Mesenchymal stem cell (in vitro differentiated cells and primary cell): ENCODE measurements around the gene GGT7.

Source experiments
- DNase-seq: peaks from one replicate; pipeline ENCODE4 v3.0.0-alpha.2; 2013
- H2AFZ ChIP-seq: one replicate; pipeline ENCODE4 v1.6.1; 2013; ENCODE audit warnings: low read depth, mild to moderate bottlenecking, control low read depth, inconsistent platforms, low read length, moderate library complexity
- H2AK5ac ChIP-seq: 2 replicates; pipeline ENCODE4 v1.6.1; 2013; ENCODE audit warnings: low read length, moderate library complexity, mild to moderate bottlenecking, inconsistent platforms; ENCODE audit not compliant: severe bottlenecking
- H2BK120ac ChIP-seq: one replicate; pipeline ENCODE4 v1.6.1; 2013; ENCODE audit warnings: low read depth, mild to moderate bottlenecking, inconsistent platforms, low read length, moderate library complexity
- H2BK12ac ChIP-seq, 2 experiments: one replicate each; pipeline ENCODE4 v1.6.1; 2013; ENCODE audit warnings: inconsistent platforms in 2 of 2, low read length in 2 of 2, mild to moderate bottlenecking in 2 of 2, moderate library complexity in 2 of 2, control low read depth in 1 of 2
- H2BK15ac ChIP-seq: one replicate; pipeline ENCODE4 v1.6.1; 2013; ENCODE audit warnings: mild to moderate bottlenecking, low read depth, inconsistent platforms; ENCODE audit not compliant: poor library complexity, severe bottlenecking
- H2BK5ac ChIP-seq: 2 replicates; pipeline ENCODE4 v1.6.1; 2013; ENCODE audit warnings: low read depth, mild to moderate bottlenecking, low read length, control low read depth, inconsistent platforms; ENCODE audit not compliant: poor library complexity, severe bottlenecking
- H3K14ac ChIP-seq, 2 experiments: one replicate each; pipeline ENCODE4 v1.6.1; 2013; ENCODE audit warnings: inconsistent platforms in 2 of 2, low read length in 2 of 2, control low read depth in 1 of 2, mild to moderate bottlenecking in 1 of 2, moderate library complexity in 1 of 2
- H3K18ac ChIP-seq, 2 experiments: one replicate each; pipeline ENCODE4 v1.6.1; 2013; ENCODE audit warnings: inconsistent platforms in 2 of 2, low read length in 2 of 2, control low read depth in 1 of 2, low read depth in 1 of 2, mild to moderate bottlenecking in 1 of 2
- H3K23ac ChIP-seq, 2 experiments: one replicate each; pipeline ENCODE4 v1.6.1; 2013; ENCODE audit warnings: inconsistent platforms in 2 of 2, low read length in 2 of 2, mild to moderate bottlenecking in 2 of 2, moderate library complexity in 2 of 2, control low read depth in 1 of 2
- H3K27ac ChIP-seq: 2 replicates; pipeline ENCODE4 v1.5.1; 2013; ENCODE audit warnings: mild to moderate bottlenecking, moderate library complexity, low read length, control low read depth, inconsistent platforms; ENCODE audit not compliant: poor library complexity, severe bottlenecking
- H3K27me3 ChIP-seq, 2 experiments: 2 replicates each; pipeline versions ENCODE4 v1.6.1 to v1.7.0; 2013; ENCODE audit warnings: low read length in 2 of 2, mild to moderate bottlenecking in 2 of 2, moderate library complexity in 2 of 2, control low read depth in 1 of 2, inconsistent platforms in 1 of 2; ENCODE audit not compliant: control insufficient read depth in 1 of 2, insufficient read depth in 1 of 2
- H3K36me3 ChIP-seq, 2 experiments: 2 replicates each; pipeline versions ENCODE4 v1.6.1 to v1.7.0; 2013; ENCODE audit warnings: low read length in 2 of 2, control low read depth in 1 of 2, inconsistent platforms in 1 of 2, low read depth in 1 of 2, mild to moderate bottlenecking in 1 of 2; ENCODE audit not compliant: insufficient read depth in 2 of 2, control insufficient read depth in 1 of 2
- H3K4ac ChIP-seq, 2 experiments: one replicate each; pipeline ENCODE4 v1.6.1; 2013; ENCODE audit warnings: inconsistent platforms in 2 of 2, low read length in 2 of 2, mild to moderate bottlenecking in 2 of 2, moderate library complexity in 2 of 2, control low read depth in 1 of 2, low read depth in 1 of 2
- H3K4me1 ChIP-seq: 2 replicates; pipeline ENCODE4 v1.6.1; 2013; ENCODE audit warnings: low read depth, low read length, control low read depth; ENCODE audit not compliant: control insufficient read depth, insufficient read depth
- H3K4me2 ChIP-seq: 2 replicates; pipeline ENCODE4 v1.6.1; 2013; ENCODE audit warnings: low read length, mild to moderate bottlenecking, inconsistent platforms; ENCODE audit not compliant: poor library complexity, severe bottlenecking
- H3K4me3 ChIP-seq, 2 experiments: 2 replicates each; pipeline versions ENCODE4 v1.5.1 to v1.7.0; 2013; ENCODE audit warnings: low read length in 2 of 2, mild to moderate bottlenecking in 2 of 2, control low read depth in 1 of 2, low read depth in 1 of 2; ENCODE audit not compliant: insufficient read depth in 1 of 2
- H3K79me1 ChIP-seq: replicated peaks from 2 replicates; pipeline ENCODE4 v1.6.1; 2013; ENCODE audit warnings: mild to moderate bottlenecking, control low read depth, low read length, inconsistent platforms; ENCODE audit not compliant: poor library complexity, severe bottlenecking
- H3K9ac ChIP-seq: 2 replicates; pipeline ENCODE4 v1.7.0; 2013; ENCODE audit warnings: mild to moderate bottlenecking, low read length, moderate library complexity
- H3K9me3 ChIP-seq: 2 replicates; pipeline ENCODE4 v1.7.0; 2013; ENCODE audit warnings: mild to moderate bottlenecking, low read length; ENCODE audit not compliant: control insufficient read depth
- H4K8ac ChIP-seq: one replicate; pipeline ENCODE4 v1.6.1; 2013; ENCODE audit warnings: inconsistent platforms, mild to moderate bottlenecking, low read length, moderate library complexity
- H4K91ac ChIP-seq: one replicate; pipeline ENCODE4 v1.6.1; 2013; ENCODE audit warnings: mild to moderate bottlenecking, low read length, inconsistent platforms
- WGBS: methylation state at CpG from one replicate; pipeline ENCODE4 v1.1.7; 2013; ENCODE audit warnings: mixed read lengths; 5-methylcytosine and 5-hydroxymethylcytosine counted together

Gene GGT7

GRCh38 chr20:34887023-34887422, 14.4 kb upstream of the GGT7 start:
- H4K91ac ChIP-seq = no peak overlapping the region
- H2AFZ ChIP-seq = no peak overlapping the region
- no peak overlapping the region for H3K9ac ChIP-seq
- H3K9me3 ChIP-seq = no peaks in the 10 kb centered on the region
- peaks cover 7 to 49% of the 10 kb centered on the region in 2 experiments for H3K36me3 ChIP-seq
- no peak overlapping the region for H3K4ac ChIP-seq
- H3K4me3 ChIP-seq = no peak overlapping the region
- H3K27ac ChIP-seq = no peak overlapping the region
- H3K4me1 ChIP-seq = no peaks in the 10 kb centered on the region
- no peaks in the 10 kb centered on the region for H3K27me3 ChIP-seq
- no peak overlapping the region for H3K4me2 ChIP-seq
- no peak overlapping the region for H2BK15ac ChIP-seq
- WGBS = 78% methylated on average over 3 of the region's 3 CpGs
- no peak overlapping the region for H2AK5ac ChIP-seq
- no peak for DNase-seq
- H2BK5ac ChIP-seq = no peak overlapping the region
- no peak overlapping the region for H2BK12ac ChIP-seq
- no peak overlapping the region for H3K23ac ChIP-seq
- no peak overlapping the region for H3K18ac ChIP-seq
- peaks cover 5% of the 10 kb centered on the region for H3K79me1 ChIP-seq
- no peak overlapping the region for H3K14ac ChIP-seq
- H2BK120ac ChIP-seq = no peak overlapping the region
- H4K8ac ChIP-seq = no peak overlapping the region

GRCh38 chr20:34886122-34886521, 13.5 kb upstream of the GGT7 start:
- Histone ChIP-seq H2BK120ac (no peak overlapping the region), H3K4me2 (no peak overlapping the region), H3K79me1 (peaks cover 4% of the 10 kb centered on the region), H2BK5ac (no peak overlapping the region), H4K91ac (no peak overlapping the region), H3K14ac (no peak overlapping the region), H3K4me3 (no peak overlapping the region), H3K9me3 (no peaks in the 10 kb centered on the region), H2BK15ac (no peak overlapping the region), H3K4ac (no peak overlapping the region), H3K27ac (no peak overlapping the region), H2BK12ac (no peak overlapping the region), H3K4me1 (no peaks in the 10 kb centered on the region), H2AFZ (no peak overlapping the region), H3K9ac (no peak overlapping the region), H3K23ac (no peak overlapping the region), H3K18ac (no peak overlapping the region), H4K8ac (no peak overlapping the region), H2AK5ac (no peak overlapping the region), H3K36me3 (peaks cover 7 to 49% of the 10 kb centered on the region in 2 experiments), H3K27me3 (no peaks in the 10 kb centered on the region)
- WGBS = 100% methylated on average over 1 of the region's 3 CpGs
- DNase-seq = no peak

- H3K27ac ChIP-seq = no peak overlapping the region
- H3K36me3 ChIP-seq = peaks cover 7 to 46% of the 10 kb centered on the region in 2 experiments
- no peaks in the 10 kb centered on the region for H3K27me3 ChIP-seq
- H2BK15ac ChIP-seq = no peak overlapping the region
- no peak overlapping the region for H4K91ac ChIP-seq
- no peak overlapping the region for H2AFZ ChIP-seq
- H2AK5ac ChIP-seq = no peak overlapping the region
- peaks cover 2% of the 10 kb centered on the region for H3K4me1 ChIP-seq
- H2BK12ac ChIP-seq = no peak overlapping the region
- H3K4me2 ChIP-seq = no peak overlapping the region
- no peak overlapping the region for H3K14ac ChIP-seq
- WGBS = 88% methylated on average over 1 of the region's 1 CpG
- no peak overlapping the region for H2BK5ac ChIP-seq
- H3K23ac ChIP-seq = no peak overlapping the region
- H3K4me3 ChIP-seq = no peak overlapping the region
- H4K8ac ChIP-seq = no peak overlapping the region
- no peak overlapping the region for H3K4ac ChIP-seq
- no peaks in the 10 kb centered on the region for H3K9me3 ChIP-seq
- no peak overlapping the region for H3K9ac ChIP-seq
- peaks cover 6% of the 10 kb centered on the region for H3K79me1 ChIP-seq
- H2BK120ac ChIP-seq = no peak overlapping the region
- H3K18ac ChIP-seq = no peak overlapping the region
- DNase-seq = no peak
Observed at GRCh38 chr20:34884260-34884659, 11.6 kb upstream of the GGT7 start.

GRCh38 chr20:34883809-34884208, 11.2 kb upstream of the GGT7 start:
- Histone ChIP-seq H3K27me3 (no peaks in the 10 kb centered on the region), H2BK15ac (no peak overlapping the region), H3K27ac (no peak overlapping the region), H3K4me3 (no peak overlapping the region), H4K91ac (no peak overlapping the region), H2BK5ac (no peak overlapping the region), H3K14ac (no peak overlapping the region), H3K4me2 (no peak overlapping the region), H3K4ac (no peak overlapping the region), H2BK12ac (no peak overlapping the region), H2BK120ac (no peak overlapping the region), H3K79me1 (peaks cover 6% of the 10 kb centered on the region), H4K8ac (no peak overlapping the region), H3K23ac (no peak overlapping the region), H3K9me3 (no peaks in the 10 kb centered on the region), H3K4me1 (peaks cover 2% of the 10 kb centered on the region), H2AFZ (no peak overlapping the region), H3K36me3 (peaks cover 7 to 46% of the 10 kb centered on the region in 2 experiments), H2AK5ac (no peak overlapping the region), H3K9ac (no peak overlapping the region), H3K18ac (no peak overlapping the region)
- DNase-seq = no peak
- 94% methylated on average over 4 of the region's 4 CpGs for WGBS
